ENCODE measurements around the gene DLD. TPM values are rescaled to one million over a fixed set of nuclear protein-coding genes. Genes with fewer than 3 reads are reported as not detected.

The DLD gene
- polyA plus RNA-seq, 4 donors: 45.4 to 153 (median 84.0) TPM

DNA sequence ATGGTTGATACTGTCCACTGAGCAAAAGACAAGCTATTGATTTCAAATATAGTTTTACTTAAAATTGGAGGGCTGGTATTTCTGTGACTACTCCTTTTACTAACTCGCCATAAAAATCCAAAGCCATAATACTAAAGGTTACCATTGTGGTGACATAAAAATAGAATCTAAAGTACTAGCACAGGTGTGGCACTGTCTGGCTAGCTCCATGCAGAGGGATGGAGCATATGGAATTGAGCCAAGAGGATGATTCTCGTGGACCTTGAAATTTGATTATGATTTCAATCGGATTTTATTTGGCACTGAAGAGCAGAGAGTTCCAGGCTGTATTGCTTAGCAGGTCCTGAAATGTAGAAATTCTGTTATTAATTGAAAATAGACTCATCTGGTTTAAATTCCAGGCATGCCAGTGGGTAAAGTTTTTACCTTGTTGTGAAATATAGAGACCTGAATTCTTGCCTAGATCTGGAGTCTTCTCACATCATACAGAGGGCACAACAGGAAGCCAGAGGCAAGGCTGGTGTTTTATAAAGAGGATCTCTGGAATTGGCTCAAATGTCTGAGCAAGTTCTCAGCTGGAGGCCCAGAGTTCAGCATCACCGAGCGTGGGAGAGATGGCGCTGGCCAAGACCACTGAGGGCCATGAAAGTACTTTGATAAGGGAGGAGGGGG lies 29.9 kb upstream of the DLD start:
- H3K4me1 ChIP-seq (ENCODE audit: control insufficient read depth in 3 of 3, insufficient read depth in 2 of 3, low read depth in 1 of 3, low read length in 2 of 3): peaks cover 0 to 45% (median 20%) of the 10 kb centered on the region in 3 donors
- DNase-seq (peak in 1 of 2 donors; percentile 77), FAIRE-seq (no peak)
- WGBS, 3 donors: 13 to 58% (median 36%) methylated on average over 6 of the region's 6 CpGs
- peak overlapping the region in 1 of 3 donors; percentile 76 for H3K27ac ChIP-seq (ENCODE audit: low read depth in 1 of 3, low read length in 2 of 3)
- H3K4me3 ChIP-seq (ENCODE audit: low read depth in 1 of 3, low read length in 3 of 3): no peak overlapping the region
- H3K36me3 ChIP-seq (ENCODE audit: control insufficient read depth in 3 of 3, insufficient read depth in 2 of 3, low read depth in 1 of 3, low read length in 3 of 3): no peaks in the 10 kb centered on the region
- no peaks in the 10 kb centered on the region for H3K9me3 ChIP-seq (ENCODE audit: control insufficient read depth in 2 of 2, insufficient read depth in 1 of 2, low read depth in 1 of 2, low read length in 1 of 2)
- H3K27me3 ChIP-seq (ENCODE audit: control insufficient read depth in 3 of 3, insufficient read depth in 3 of 3, low read length in 3 of 3): no peaks in the 10 kb centered on the region

GRCh38 chr7:107865956-107866775 lies 24.8 kb upstream of the DLD start:
- DNase-seq (no peak), FAIRE-seq (no peak)
- H3K4me3 ChIP-seq (ENCODE audit: low read depth in 1 of 3, low read length in 3 of 3): no peak overlapping the region
- peaks cover 0 to 16% (median 5%) of the 10 kb centered on the region in 3 donors for H3K4me1 ChIP-seq (ENCODE audit: control insufficient read depth in 3 of 3, insufficient read depth in 2 of 3, low read depth in 1 of 3, low read length in 2 of 3)
- no peaks in the 10 kb centered on the region for H3K9me3 ChIP-seq (ENCODE audit: control insufficient read depth in 2 of 2, insufficient read depth in 1 of 2, low read depth in 1 of 2, low read length in 1 of 2)
- WGBS, 3 donors: 72 to 93% (median 85%) methylated on average over 1 of the region's 1 CpG
- no peaks in the 10 kb centered on the region for H3K36me3 ChIP-seq (ENCODE audit: control insufficient read depth in 3 of 3, insufficient read depth in 2 of 3, low read depth in 1 of 3, low read length in 3 of 3)
- no peak overlapping the region for H3K27ac ChIP-seq (ENCODE audit: low read depth in 1 of 3, low read length in 2 of 3)
- H3K27me3 ChIP-seq (ENCODE audit: control insufficient read depth in 3 of 3, insufficient read depth in 3 of 3, low read length in 3 of 3): no peaks in the 10 kb centered on the region

DNA sequence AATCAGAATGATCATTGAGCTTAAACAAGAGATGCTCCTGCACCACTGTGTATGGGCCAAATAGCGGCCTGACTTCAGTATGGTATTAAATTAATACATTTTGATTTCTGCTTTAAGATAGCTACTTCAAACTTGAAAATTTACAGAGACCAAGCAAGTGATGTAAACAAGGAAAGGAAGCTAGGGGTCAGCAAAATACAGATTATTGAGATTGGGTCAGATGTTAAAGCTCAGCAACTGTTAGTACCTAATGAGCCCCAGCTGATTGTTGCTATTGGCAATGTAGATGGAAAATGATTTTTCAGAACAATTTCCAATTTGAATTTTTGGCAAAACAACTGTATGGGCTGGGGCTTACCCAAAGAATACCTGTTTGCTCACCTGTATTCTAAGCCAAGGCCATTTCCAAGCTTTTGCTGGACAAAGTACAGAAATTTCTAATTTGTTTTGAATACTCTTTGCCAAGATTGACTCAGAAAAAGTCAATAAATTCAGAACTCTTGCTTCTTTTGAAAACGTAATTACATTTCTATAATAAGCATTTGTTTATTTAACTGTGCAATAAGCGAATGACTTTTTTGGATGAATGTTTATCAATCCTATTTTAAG lies 23.0 kb upstream of the DLD start:
- no peaks in the 10 kb centered on the region for H3K36me3 ChIP-seq (ENCODE audit: control insufficient read depth in 3 of 3, insufficient read depth in 2 of 3, low read depth in 1 of 3, low read length in 3 of 3)
- no peak overlapping the region for H3K4me3 ChIP-seq (ENCODE audit: low read depth in 1 of 3, low read length in 3 of 3)
- DNase-seq (no peak), FAIRE-seq (no peak)
- no peaks in the 10 kb centered on the region for H3K9me3 ChIP-seq (ENCODE audit: control insufficient read depth in 2 of 2, insufficient read depth in 1 of 2, low read depth in 1 of 2, low read length in 1 of 2)
- 58 to 67% (median 61%) methylated on average over 3 of the region's 3 CpGs for WGBS, 3 donors
- H3K27ac ChIP-seq (ENCODE audit: low read depth in 1 of 3, low read length in 2 of 3): no peak overlapping the region
- H3K4me1 ChIP-seq (ENCODE audit: control insufficient read depth in 3 of 3, insufficient read depth in 2 of 3, low read depth in 1 of 3, low read length in 2 of 3): peaks cover 0 to 7% (median 0%) of the 10 kb centered on the region in 3 donors
- H3K27me3 ChIP-seq (ENCODE audit: control insufficient read depth in 3 of 3, insufficient read depth in 3 of 3, low read length in 3 of 3): no peaks in the 10 kb centered on the region

- no peak overlapping the region for H3K27ac ChIP-seq (ENCODE audit: low read depth in 1 of 3, low read length in 2 of 3)
- peaks cover 0 to 7% (median 0%) of the 10 kb centered on the region in 3 donors for H3K4me1 ChIP-seq (ENCODE audit: control insufficient read depth in 3 of 3, insufficient read depth in 2 of 3, low read depth in 1 of 3, low read length in 2 of 3)
- H3K27me3 ChIP-seq (ENCODE audit: control insufficient read depth in 3 of 3, insufficient read depth in 3 of 3, low read length in 3 of 3): no peaks in the 10 kb centered on the region
- no peak for DNase-seq
- no peak for FAIRE-seq
- H3K9me3 ChIP-seq (ENCODE audit: control insufficient read depth in 2 of 2, insufficient read depth in 1 of 2, low read depth in 1 of 2, low read length in 1 of 2): no peaks in the 10 kb centered on the region
- WGBS, 3 donors: 72 to 86% (median 84%) methylated on average over 5 of the region's 5 CpGs
- no peaks in the 10 kb centered on the region for H3K36me3 ChIP-seq (ENCODE audit: control insufficient read depth in 3 of 3, insufficient read depth in 2 of 3, low read depth in 1 of 3, low read length in 3 of 3)
- no peak overlapping the region for H3K4me3 ChIP-seq (ENCODE audit: low read depth in 1 of 3, low read length in 3 of 3)
Measured at GRCh38 chr7:107870427-107871000, 20.5 kb upstream of the DLD start.

- FAIRE-seq (no peak), DNase-seq (peak in 1 of 2 donors; percentile 24)
- Histone ChIP-seq H3K27me3 (ENCODE audit: control insufficient read depth in 3 of 3, insufficient read depth in 3 of 3, low read length in 3 of 3) (no peaks in the 10 kb centered on the region), H3K4me1 (ENCODE audit: control insufficient read depth in 3 of 3, insufficient read depth in 2 of 3, low read depth in 1 of 3, low read length in 2 of 3) (peaks cover 0 to 4% (median 0%) of the 10 kb centered on the region in 3 donors), H3K36me3 (ENCODE audit: control insufficient read depth in 3 of 3, insufficient read depth in 2 of 3, low read depth in 1 of 3, low read length in 3 of 3) (no peaks in the 10 kb centered on the region), H3K4me3 (ENCODE audit: low read depth in 1 of 3, low read length in 3 of 3) (no peak overlapping the region), H3K27ac (ENCODE audit: low read depth in 1 of 3, low read length in 2 of 3) (no peak overlapping the region), H3K9me3 (ENCODE audit: control insufficient read depth in 2 of 2, insufficient read depth in 1 of 2, low read depth in 1 of 2, low read length in 1 of 2) (no peaks in the 10 kb centered on the region)
- 46 to 76% (median 58%) methylated on average over 2 of the region's 2 CpGs for WGBS, 3 donors
Measured at GRCh38 chr7:107874111-107874510, 16.9 kb upstream of the DLD start.

GRCh38 chr7:107874605-107875446 lies 16.2 kb upstream of the DLD start:
- Histone ChIP-seq H3K9me3 (ENCODE audit: control insufficient read depth in 2 of 2, insufficient read depth in 1 of 2, low read depth in 1 of 2, low read length in 1 of 2) (no peaks in the 10 kb centered on the region), H3K27ac (ENCODE audit: low read depth in 1 of 3, low read length in 2 of 3) (no peak overlapping the region), H3K27me3 (ENCODE audit: control insufficient read depth in 3 of 3, insufficient read depth in 3 of 3, low read length in 3 of 3) (no peaks in the 10 kb centered on the region), H3K36me3 (ENCODE audit: control insufficient read depth in 3 of 3, insufficient read depth in 2 of 3, low read depth in 1 of 3, low read length in 3 of 3) (no peaks in the 10 kb centered on the region), H3K4me3 (ENCODE audit: low read depth in 1 of 3, low read length in 3 of 3) (no peak overlapping the region), H3K4me1 (ENCODE audit: control insufficient read depth in 3 of 3, insufficient read depth in 2 of 3, low read depth in 1 of 3, low read length in 2 of 3) (peaks cover 0 to 4% (median 0%) of the 10 kb centered on the region in 3 donors)
- FAIRE-seq: no peak
- DNase-seq: peak; percentile 71 to 79
- WGBS, 3 donors: 18 to 27% (median 25%) methylated on average over 6 of the region's 6 CpGs

- H3K9me3 ChIP-seq (ENCODE audit: control insufficient read depth in 2 of 2, insufficient read depth in 1 of 2, low read depth in 1 of 2, low read length in 1 of 2): no peaks in the 10 kb centered on the region
- peaks cover 0 to 4% (median 0%) of the 10 kb centered on the region in 3 donors for H3K4me1 ChIP-seq (ENCODE audit: control insufficient read depth in 3 of 3, insufficient read depth in 2 of 3, low read depth in 1 of 3, low read length in 2 of 3)
- H3K4me3 ChIP-seq (ENCODE audit: low read depth in 1 of 3, low read length in 3 of 3): no peak overlapping the region
- peak overlapping the region in 1 of 3 donors; percentile 49 for H3K27ac ChIP-seq (ENCODE audit: low read depth in 1 of 3, low read length in 2 of 3)
- no peak for DNase-seq
- no peaks in the 10 kb centered on the region for H3K36me3 ChIP-seq (ENCODE audit: control insufficient read depth in 3 of 3, insufficient read depth in 2 of 3, low read depth in 1 of 3, low read length in 3 of 3)
- 63 to 73% (median 69%) methylated on average over 2 of the region's 2 CpGs for WGBS, 3 donors
- FAIRE-seq: no peak
- H3K27me3 ChIP-seq (ENCODE audit: control insufficient read depth in 3 of 3, insufficient read depth in 3 of 3, low read length in 3 of 3): peaks cover 0 to 5% (median 0%) of the 10 kb centered on the region in 3 donors
Measured at GRCh38 chr7:107876916-107877315, 14.1 kb upstream of the DLD start.

Data from small intestine (tissue), 7 donors.